HEK293T (cell line): ENCODE measurements around the gene GDI1.
A peak's percentile ranks its signal among the peaks of the same experiment; 100 is the strongest.

Experiments
- CTCF ChIA-PET: fragments of 350-600 bp; formaldehyde crosslinking; extraction: SDS; loops from one replicate; lab custom pipeline; 2021; ENCODE audit warnings: antibody characterized with exemption, inconsistent platforms; lab: Yijun Ruan, JAX
- POLR2A ChIA-PET: fragments of 350-600 bp; formaldehyde crosslinking; extraction: SDS; loops from one replicate; lab custom pipeline; 2020; ENCODE audit warnings: antibody characterized with exemption, inconsistent platforms; lab: Yijun Ruan, JAX
- DNase-seq: peaks from one replicate; pipeline ENCODE4 v3.0.0; 2012; ENCODE audit warnings: mixed read lengths; ENCODE audit errors: extremely low spot score
- ARNT ChIP-seq: fragments of 450-650 bp; IDR thresholded peaks from 2 replicates; pipeline ENCODE4 v1.6.1; 2017; ENCODE audit warnings: mild to moderate bottlenecking
- BHLHE40 ChIP-seq: fragments of 450-650 bp; IDR thresholded peaks from 2 replicates; pipeline ENCODE4 v1.6.1; 2016; ENCODE audit warnings: mild to moderate bottlenecking, moderate library complexity, borderline replicate concordance
- CTBP1 ChIP-seq: fragments of 450-650 bp; IDR thresholded peaks from 2 replicates; pipeline ENCODE4 v1.6.1; 2016; ENCODE audit warnings: borderline replicate concordance
- ELF4 ChIP-seq: fragments of 450-650 bp; IDR thresholded peaks from 2 replicates; pipeline ENCODE4 v1.6.1; 2017; ENCODE audit warnings: antibody characterized with exemption
- FOXA1 ChIP-seq: fragments of 450-650 bp; IDR thresholded peaks from 2 replicates; pipeline ENCODE4 v1.6.1; 2016; ENCODE audit warnings: mild to moderate bottlenecking
- FOXK2 ChIP-seq: fragments of 450-650 bp; IDR thresholded peaks from 2 replicates; pipeline ENCODE4 v1.6.1; 2016; ENCODE audit warnings: mild to moderate bottlenecking
- FOXM1 ChIP-seq: fragments of 450-650 bp; IDR thresholded peaks from 2 replicates; pipeline ENCODE4 v1.6.1; 2017; ENCODE audit warnings: mild to moderate bottlenecking, borderline replicate concordance
- HDGF ChIP-seq: fragments of 450-650 bp; IDR thresholded peaks from 2 replicates; pipeline ENCODE4 v1.6.1; 2017; ENCODE audit warnings: antibody characterized with exemption, borderline replicate concordance
- L3MBTL2 ChIP-seq: fragments of 450-650 bp; conservative IDR thresholded peaks from 2 replicates; pipeline ENCODE4 v1.6.1; 2016; ENCODE audit warnings: mild to moderate bottlenecking
- LEF1 ChIP-seq: fragments of 450-650 bp; IDR thresholded peaks from 2 replicates; pipeline ENCODE4 v1.6.1; 2017; ENCODE audit warnings: mild to moderate bottlenecking, borderline replicate concordance
- NFRKB ChIP-seq: fragments of 450-650 bp; IDR thresholded peaks from 2 replicates; pipeline ENCODE4 v1.6.1; 2016; ENCODE audit warnings: mild to moderate bottlenecking, moderate library complexity
- PKNOX1 ChIP-seq: fragments of 450-650 bp; IDR thresholded peaks from 2 replicates; pipeline ENCODE4 v1.6.1; 2016
- SP1 ChIP-seq: fragments of 450-650 bp; IDR thresholded peaks from 2 replicates; pipeline ENCODE4 v1.6.1; 2017
- SUZ12 ChIP-seq: fragments of 450-650 bp; IDR thresholded peaks from 2 replicates; pipeline ENCODE4 v1.6.1; 2016; ENCODE audit warnings: mild to moderate bottlenecking
- TARDBP ChIP-seq: fragments of 450-650 bp; IDR thresholded peaks from 2 replicates; pipeline ENCODE4 v1.6.1; 2016
- ZNF384 ChIP-seq: fragments of 450-650 bp; IDR thresholded peaks from 2 replicates; pipeline ENCODE4 v1.6.1; 2016

GDI1 gene

GRCh38 chrX:154435171-154435733 is 1.7 kb upstream of the GDI1 start:
- ChIA-PET POLR2A (interaction anchor here (0.8 to 1.9 kb wide), 4 partner anchors 9 to 55 kb away, joined by 3 to 5 read pairs (median 4); partner anchors contain the start of genes FAM50A, SLC10A3 and UBL4A), CTCF (no interaction called here)
- DNase-seq = no peak
- TF ChIP-seq SP1 (no peak), SUZ12 (no peak), FOXK2 (no peak), BHLHE40 (no peak), CTBP1 (no peak), ZNF384 (no peak), FOXM1 (no peak)

- no peak for TF ChIP-seq ELF4
- TF ChIP-seq SP1 = no peak
- TF ChIP-seq FOXA1 = no peak
- TF ChIP-seq CTBP1 = no peak
- no peak for TF ChIP-seq FOXK2
- TF ChIP-seq HDGF = no peak
- no peak for TF ChIP-seq PKNOX1
- no peak for TF ChIP-seq ZNF384
- no peak for TF ChIP-seq SUZ12
- no peak for TF ChIP-seq TARDBP
- no peak for TF ChIP-seq ARNT
- no peak for TF ChIP-seq LEF1
- no peak for TF ChIP-seq BHLHE40
- TF ChIP-seq L3MBTL2 = no peak; the same call in 1 of the 2 replicates
- TF ChIP-seq NFRKB = no peak
- TF ChIP-seq FOXM1 = no peak
- CTCF ChIA-PET = no interaction called here
- peak; percentile 76 for DNase-seq
- POLR2A ChIA-PET = interaction anchor here (1.1 to 1.9 kb wide), 2 partner anchors 8 to 24 kb away, joined by 4 to 5 read pairs; partner anchors contain the start of gene FAM50A
Observed at GRCh38 chrX:154436374-154436982, 476 bp upstream of the GDI1 start.

- POLR2A ChIA-PET = interaction anchor here (0.8 to 1.5 kb wide), 4 partner anchors 10 to 52 kb away, joined by 3 to 5 read pairs (median 4); partner anchors contain the start of genes ATP6AP1 and SLC10A3
- CTCF ChIA-PET = no interaction called here
- no peak for DNase-seq
- TF ChIP-seq FOXM1 (no peak), BHLHE40 (no peak), FOXA1 (no peak), ARNT (no peak), SUZ12 (no peak), SP1 (no peak), FOXK2 (no peak)
Observed at GRCh38 chrX:154437971-154438893, 1.3 kb downstream of the GDI1 start.

- POLR2A ChIA-PET = interaction anchor here (1.5 kb wide), 1 partner anchor 9 kb away, joined by 3 read pairs; no protein-coding TSS in a partner anchor
Observed at GRCh38 chrX:154439841-154440240, 2.9 kb downstream of the GDI1 start.

GRCh38 chrX:154440623-154441357 is 3.8 kb downstream of the GDI1 start:
- no peak for TF ChIP-seq L3MBTL2
- no peak for TF ChIP-seq ARNT
- TF ChIP-seq BHLHE40 = no peak
- TF ChIP-seq SUZ12 = no peak
- no peak for TF ChIP-seq CTBP1
- ChIA-PET CTCF (no interaction called here), POLR2A (interaction anchor here (1.0 to 1.7 kb wide), 4 partner anchors 13 to 87 kb away, joined by 3 to 6 read pairs (median 4); no protein-coding TSS in a partner anchor)
- no peak for DNase-seq

More at GRCh38 chrX:154439841-154440240, 2.9 kb downstream of the GDI1 start:
- CTCF ChIA-PET = no interaction called here
- TF ChIP-seq SP1 (no peak), LEF1 (no peak), CTBP1 (no peak), ELF4 (no peak), TARDBP (no peak), FOXM1 (no peak), FOXA1 (no peak), FOXK2 (no peak), BHLHE40 (no peak), L3MBTL2 (no peak), SUZ12 (no peak), HDGF (no peak), ZNF384 (no peak), ARNT (no peak), PKNOX1 (no peak), NFRKB (no peak)
- no peak for DNase-seq

- TF ChIP-seq L3MBTL2 (no peak), CTBP1 (no peak)
- CTCF ChIA-PET = no interaction called here
- POLR2A ChIA-PET = interaction anchor here (0.7 to 1.7 kb wide), 8 partner anchors 11 to 86 kb away, joined by 3 to 6 read pairs (median 4); partner anchors contain the start of gene RPL10
Observed at GRCh38 chrX:154441564-154441963, 4.6 kb downstream of the GDI1 start.

More at GRCh38 chrX:154441564-154441963, 4.6 kb downstream of the GDI1 start:
- no peak for DNase-seq
